Gastrocnemius medialis (tissue), 4 donors: ENCODE measurements around the gene NABP1.

Source experiments
- CTCF ChIP-seq, 5 experiments: fragments of 450-650 bp in 3 of 5; fragments of 200-600 bp in 2 of 5; sonication (generic) in 2 of 5; IDR thresholded peaks in 4 of 5; conservative IDR thresholded peaks in 1 of 5; 1 replicate in 4 of 5; 2 replicates in 1 of 5; pipeline ENCODE4 v1.5.1; 2016 to 2019; ENCODE audit warnings: antibody characterized with exemption in 5 of 5, mild to moderate bottlenecking in 3 of 5, moderate library complexity in 3 of 5
- POLR2A ChIP-seq, 2 donors: fragments of 450-650 bp; IDR thresholded peaks; one replicate each; pipeline ENCODE4 v1.6.1; 2017; ENCODE audit warnings: antibody characterized with exemption in 2 of 2, mild to moderate bottlenecking in 2 of 2, moderate library complexity in 2 of 2

- TF ChIP-seq POLR2A (IDR thresholded peaks at IDR 0.05), result no peak
- no peak for TF ChIP-seq CTCF (IDR thresholded peaks at IDR 0.05 in 4 of 5, conservative IDR thresholded peaks at IDR 0.05 in 1 of 5)
Measured at GRCh38 chr2:191645434-191646162, 32.3 kb upstream of the NABP1 start.
